NCI-H526 treated with DMSO at 0.1 percent for 48 hours (cell line): Measurements from ENCODE around the gene ANKRD63.

ENCODE experiments used
- DNase-seq: peaks from one replicate; lab custom pipeline; 2025; lab: John Stamatoyannopoulos, UW

ANKRD63 gene

GRCh38 chr15:40258544-40258943 lies 24.3 kb downstream of the ANKRD63 start:
- DNase-seq = no peak

- DNase-seq = no peak
These were observed 25.0 kb downstream of the ANKRD63 start for GRCh38 chr15:40257656-40258450.

- DNase-seq = no peak
These were observed 26.1 kb downstream of the ANKRD63 start for GRCh38 chr15:40256638-40257235.

GRCh38 chr15:40255033-40255432 lies 27.8 kb downstream of the ANKRD63 start:
- DNase-seq = no peak

GRCh38 chr15:40254452-40254851 lies 28.4 kb downstream of the ANKRD63 start:
- DNase-seq = no peak

- DNase-seq = no peak
These were observed 29.6 kb downstream of the ANKRD63 start for GRCh38 chr15:40253167-40253790.

GRCh38 chr15:40252438-40253166 lies 30.3 kb downstream of the ANKRD63 start:
- DNase-seq = peak; percentile 38

- no peak for DNase-seq
These were observed 30.8 kb downstream of the ANKRD63 start for GRCh38 chr15:40252141-40252437.

- DNase-seq = no peak
These were observed 31.3 kb downstream of the ANKRD63 start for GRCh38 chr15:40251486-40252140.

- no peak for DNase-seq
These were observed 31.9 kb downstream of the ANKRD63 start for GRCh38 chr15:40250771-40251483.

- DNase-seq = no peak
These were observed 32.6 kb downstream of the ANKRD63 start for GRCh38 chr15:40250304-40250656.

- no peak for DNase-seq
These were observed 33.2 kb downstream of the ANKRD63 start for GRCh38 chr15:40249477-40250303.

- no peak for DNase-seq
These were observed 34.7 kb downstream of the ANKRD63 start for GRCh38 chr15:40248006-40248783.

GRCh38 chr15:40247406-40247971 lies 35.4 kb downstream of the ANKRD63 start:
- DNase-seq = no peak

GRCh38 chr15:40246496-40247280 lies 36.2 kb downstream of the ANKRD63 start:
- DNase-seq = no peak

- DNase-seq = no peak
These were observed 37.0 kb downstream of the ANKRD63 start for GRCh38 chr15:40245666-40246450.

GRCh38 chr15:40244961-40245523 lies 37.8 kb downstream of the ANKRD63 start:
- peak; percentile 13 for DNase-seq
